Measurements from ENCODE around the gene PTPRD.

The PTPRD gene

DNA sequence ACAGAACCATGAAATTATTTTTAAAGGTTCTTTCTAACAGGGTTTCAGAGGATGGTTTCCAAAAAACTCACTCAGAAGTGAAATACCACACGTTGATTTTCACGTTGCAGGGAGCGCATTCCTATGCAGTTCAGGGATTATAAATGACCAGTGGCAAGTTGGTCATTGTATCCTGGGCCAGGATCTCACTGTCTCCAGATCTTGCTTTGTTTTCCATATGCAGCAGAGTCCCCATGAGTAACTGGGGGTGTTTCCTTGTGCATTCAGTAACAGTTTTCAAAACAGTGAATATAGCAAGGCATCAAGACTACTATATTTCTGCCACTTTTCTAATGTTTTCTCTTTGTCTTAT is 1748.3 kb downstream of the PTPRD start:
- TF ChIP-seq, protein P1, sequence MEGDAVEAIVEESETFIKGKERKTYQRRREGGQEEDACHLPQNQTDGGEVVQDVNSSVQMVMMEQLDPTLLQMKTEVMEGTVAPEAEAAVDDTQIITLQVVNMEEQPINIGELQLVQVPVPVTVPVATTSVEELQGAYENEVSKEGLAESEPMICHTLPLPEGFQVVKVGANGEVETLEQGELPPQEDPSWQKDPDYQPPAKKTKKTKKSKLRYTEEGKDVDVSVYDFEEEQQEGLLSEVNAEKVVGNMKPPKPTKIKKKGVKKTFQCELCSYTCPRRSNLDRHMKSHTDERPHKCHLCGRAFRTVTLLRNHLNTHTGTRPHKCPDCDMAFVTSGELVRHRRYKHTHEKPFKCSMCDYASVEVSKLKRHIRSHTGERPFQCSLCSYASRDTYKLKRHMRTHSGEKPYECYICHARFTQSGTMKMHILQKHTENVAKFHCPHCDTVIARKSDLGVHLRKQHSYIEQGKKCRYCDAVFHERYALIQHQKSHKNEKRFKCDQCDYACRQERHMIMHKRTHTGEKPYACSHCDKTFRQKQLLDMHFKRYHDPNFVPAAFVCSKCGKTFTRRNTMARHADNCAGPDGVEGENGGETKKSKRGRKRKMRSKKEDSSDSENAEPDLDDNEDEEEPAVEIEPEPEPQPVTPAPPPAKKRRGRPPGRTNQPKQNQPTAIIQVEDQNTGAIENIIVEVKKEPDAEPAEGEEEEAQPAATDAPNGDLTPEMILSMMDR (IDR thresholded peaks at IDR 0.05; ENCODE audit: insufficient read depth, low read depth, low read length, missing control alignments), result no peak
- H3K4me3 ChIP-seq (ENCODE audit: low read length), result no peak overlapping the region
- DNase-seq (ENCODE audit: low read depth), result no peak

DNA sequence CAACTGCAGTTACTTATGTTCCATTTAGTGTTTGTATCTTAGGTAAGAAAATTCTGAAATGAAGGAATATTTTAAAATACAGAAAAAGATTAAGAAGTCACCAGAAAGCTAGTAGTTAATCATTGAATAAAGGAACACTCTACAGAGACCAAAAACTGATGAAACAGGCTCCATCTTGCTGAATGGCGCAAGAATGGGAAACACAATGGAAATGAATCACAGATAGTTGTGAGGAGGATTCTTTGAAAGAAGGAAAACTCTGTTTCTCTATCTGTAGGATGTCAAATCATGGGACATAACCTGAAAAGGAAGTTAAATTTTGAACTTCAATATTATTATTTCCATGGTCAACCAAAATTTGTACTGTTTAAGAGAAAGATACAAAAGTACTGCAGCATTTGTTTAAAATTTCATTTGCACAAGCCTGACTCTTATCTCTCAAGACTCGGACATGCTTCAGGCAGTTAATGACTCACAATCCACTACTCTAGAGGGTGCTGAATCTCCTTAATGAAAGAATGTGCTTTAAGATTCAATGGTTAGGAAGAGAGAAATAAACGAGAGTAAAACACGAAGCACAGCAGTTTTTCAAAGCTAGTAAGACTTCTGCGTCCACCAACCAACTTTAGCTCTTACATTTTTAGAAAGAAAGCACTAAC is 1748.8 kb downstream of the PTPRD start:
- no peak overlapping the region for H3K4me3 ChIP-seq (ENCODE audit: low read length)
- peak; percentile 68 for DNase-seq (ENCODE audit: low read depth)
- TF ChIP-seq, protein P1 (IDR thresholded peaks at IDR 0.05; ENCODE audit: insufficient read depth, low read depth, low read length, missing control alignments), result no peak

DNA sequence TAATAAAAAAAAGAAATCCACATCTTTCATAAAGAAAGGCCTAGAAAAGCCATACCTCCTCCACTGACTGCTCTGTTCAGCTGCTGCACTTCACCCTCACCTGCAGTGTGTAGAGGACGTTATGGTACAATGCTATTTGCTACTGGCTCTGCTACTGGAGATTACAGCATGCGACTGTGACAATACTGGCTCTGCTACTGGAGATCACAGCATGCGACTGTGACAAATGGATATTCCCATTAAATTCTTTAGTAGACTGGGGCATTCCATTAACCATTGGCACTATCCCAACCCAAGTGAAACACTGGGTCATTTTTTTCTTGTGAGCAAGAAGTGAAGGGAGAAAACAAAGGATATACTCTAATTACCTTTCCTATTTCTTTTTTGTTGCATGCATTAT is 1749.7 kb downstream of the PTPRD start:
- TF ChIP-seq, protein P1 (IDR thresholded peaks at IDR 0.05; ENCODE audit: insufficient read depth, low read depth, low read length, missing control alignments), result no peak
- no peak for DNase-seq (ENCODE audit: low read depth)
- no peak overlapping the region for H3K4me3 ChIP-seq (ENCODE audit: low read length)

DNA sequence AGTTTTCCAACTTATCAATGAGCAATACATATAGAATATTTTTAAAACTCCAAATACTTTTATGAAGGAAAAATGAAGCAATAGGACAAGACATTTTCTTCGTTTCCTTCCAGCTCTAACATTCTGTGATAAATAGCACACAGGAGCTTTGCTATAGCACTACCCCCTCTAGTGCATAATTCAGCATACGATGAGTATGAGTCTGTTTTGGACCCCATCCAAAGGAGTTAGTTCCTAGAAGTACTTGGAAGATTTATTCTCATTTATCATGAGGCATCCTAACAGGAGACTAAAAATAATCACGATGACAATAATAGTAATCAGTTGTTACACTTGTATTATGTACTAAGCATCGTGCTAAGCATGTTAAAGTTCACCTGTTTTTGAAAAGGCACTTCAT is 1751.9 kb downstream of the PTPRD start:
- H3K4me3 ChIP-seq (ENCODE audit: low read length), result no peak overlapping the region

DNA sequence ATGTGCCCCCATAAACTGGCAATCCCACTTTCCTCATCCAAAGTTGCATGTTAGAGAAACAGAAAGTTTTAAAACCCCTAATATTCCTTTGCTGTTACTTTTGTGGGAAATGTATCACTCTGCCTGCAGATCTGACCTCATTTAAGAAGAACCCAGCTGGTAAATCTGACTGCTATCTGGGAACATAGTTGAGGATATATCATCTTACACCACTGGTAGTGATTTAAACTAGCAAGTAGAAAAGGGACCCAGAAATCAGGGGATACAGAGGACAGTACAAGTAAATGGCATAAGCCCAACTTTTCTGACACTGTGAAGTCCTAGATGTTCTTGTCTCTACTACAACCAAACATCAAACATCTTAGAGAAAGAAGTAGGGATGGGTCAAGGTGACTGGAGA is 1752.7 kb downstream of the PTPRD start:
- no peak for DNase-seq (ENCODE audit: low read depth)
- TF ChIP-seq, protein P1 (IDR thresholded peaks at IDR 0.05; ENCODE audit: insufficient read depth, low read depth, low read length, missing control alignments), result no peak
- no peak overlapping the region for H3K4me3 ChIP-seq (ENCODE audit: low read length)

More for the DNA sequence above, 1751.9 kb downstream of the PTPRD start:
- TF ChIP-seq, protein P1 (IDR thresholded peaks at IDR 0.05; ENCODE audit: insufficient read depth, low read depth, low read length, missing control alignments), result no peak
- DNase-seq (ENCODE audit: low read depth), result no peak

DNA sequence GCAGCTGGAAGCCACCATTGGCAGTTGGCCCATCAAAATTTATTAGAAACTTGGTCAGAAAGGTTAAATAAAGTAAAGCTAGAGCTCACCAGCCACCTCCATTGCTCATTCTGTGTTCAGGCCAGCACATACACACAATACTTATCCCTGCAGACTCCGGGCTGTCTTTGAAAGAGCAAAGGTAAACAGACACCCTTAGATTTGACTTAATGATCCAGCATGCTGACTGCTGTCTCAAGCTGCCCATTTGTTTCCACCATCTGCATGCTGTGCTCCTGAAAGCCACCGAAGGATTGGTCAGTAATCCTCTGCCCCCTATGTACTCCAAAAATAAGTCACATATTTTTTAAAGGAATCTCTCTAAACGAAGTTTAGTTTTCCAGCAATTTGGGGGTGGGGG is 1753.4 kb downstream of the PTPRD start:
- DNase-seq (ENCODE audit: low read depth), result no peak

More for the DNA sequence above, 1753.4 kb downstream of the PTPRD start:
- TF ChIP-seq, protein P1 (IDR thresholded peaks at IDR 0.05; ENCODE audit: insufficient read depth, low read depth, low read length, missing control alignments), result no peak
- no peak overlapping the region for H3K4me3 ChIP-seq (ENCODE audit: low read length)

Data from epithelial cell of esophagus (primary cell).